MG63 (cell line): ENCODE results near the gene SLC17A4. TPM values are rescaled to one million over a fixed set of nuclear protein-coding genes. Genes with fewer than 3 reads are reported as not detected.

Experiments used
- DNase-seq: peaks from one replicate; pipeline ENCODE4 v3.0.0-alpha.2; 2020
- H3K27me3 ChIP-seq: fragments of 250-450 bp; sonication (Bioruptor Pico); 2 replicates; pipeline ENCODE4 v1.5.1; 2020; ENCODE audit warnings: mild to moderate bottlenecking, moderate library complexity
- H3K36me3 ChIP-seq: fragments of 250-450 bp; sonication (Bioruptor Pico); 2 replicates; pipeline ENCODE4 v1.5.1; 2020; ENCODE audit warnings: mild to moderate bottlenecking, moderate library complexity
- H3K4me3 ChIP-seq: fragments of 250-450 bp; sonication (Bioruptor Pico); 2 replicates; pipeline ENCODE4 v1.5.1; 2020; ENCODE audit warnings: mild to moderate bottlenecking, moderate library complexity
- H3K9me3 ChIP-seq: fragments of 250-450 bp; sonication (Bioruptor Pico); 2 replicates; pipeline ENCODE4 v1.5.1; 2020; ENCODE audit warnings: mild to moderate bottlenecking, moderate library complexity
- total RNA-seq: library from RNA; depleted of rRNA; stranded (reverse); fragments of >200 nt; shearing (Covaris generic); gene quantifications from 2 replicates; pipeline ENCODE4 v1.2.3, GENCODE V29; 2014; ENCODE audit warnings: low replicate concordance; rRNA removed

The SLC17A4 gene
- not detected in 2 replicates for total RNA-seq

- no peak for DNase-seq
- Histone ChIP-seq H3K9me3 (no peaks in the 10 kb centered on the region), H3K36me3 (no peaks in the 10 kb centered on the region), H3K4me3 (no peak within 1 kb of the TSS), H3K27me3 (no peaks in the 10 kb centered on the region)
These were observed at the start of gene SLC17A4 for GRCh38 chr6:25754535-25754934. SLC17A4 (plus strand) TSS chr6:25754742; CDS start chr6:25761963, 7,221 bp downstream.

GRCh38 chr6:25706314-25707014, 48.1 kb upstream of the SLC17A4 start:
- no peaks in the 10 kb centered on the region for H3K9me3 ChIP-seq
- no peak overlapping the region for H3K4me3 ChIP-seq
- no peaks in the 10 kb centered on the region for H3K36me3 ChIP-seq
- DNase-seq, result peak; percentile 7
- H3K27me3 ChIP-seq, result no peaks in the 10 kb centered on the region

GRCh38 chr6:25709761-25710160, 44.8 kb upstream of the SLC17A4 start:
- Histone ChIP-seq H3K27me3 (no peaks in the 10 kb centered on the region), H3K9me3 (no peaks in the 10 kb centered on the region), H3K36me3 (no peaks in the 10 kb centered on the region), H3K4me3 (no peak overlapping the region)
- DNase-seq, result no peak

- Histone ChIP-seq H3K9me3 (no peaks in the 10 kb centered on the region), H3K4me3 (no peak overlapping the region), H3K36me3 (no peaks in the 10 kb centered on the region), H3K27me3 (no peaks in the 10 kb centered on the region)
- no peak for DNase-seq
These were observed 44.3 kb upstream of the SLC17A4 start for GRCh38 chr6:25710287-25710686.

GRCh38 chr6:25713824-25714223, 40.7 kb upstream of the SLC17A4 start:
- Histone ChIP-seq H3K27me3 (no peaks in the 10 kb centered on the region), H3K4me3 (no peak overlapping the region), H3K36me3 (no peaks in the 10 kb centered on the region), H3K9me3 (no peaks in the 10 kb centered on the region)
- no peak for DNase-seq

- no peaks in the 10 kb centered on the region for H3K36me3 ChIP-seq
- DNase-seq, result no peak
- H3K4me3 ChIP-seq, result no peak overlapping the region
- H3K27me3 ChIP-seq, result no peaks in the 10 kb centered on the region
- no peaks in the 10 kb centered on the region for H3K9me3 ChIP-seq
These were observed 39.8 kb upstream of the SLC17A4 start for GRCh38 chr6:25714765-25715164.

GRCh38 chr6:25715794-25716193, 38.7 kb upstream of the SLC17A4 start:
- Histone ChIP-seq H3K4me3 (no peak overlapping the region), H3K9me3 (no peaks in the 10 kb centered on the region), H3K36me3 (no peaks in the 10 kb centered on the region), H3K27me3 (no peaks in the 10 kb centered on the region)
- no peak for DNase-seq

GRCh38 chr6:25717866-25718740, 36.4 kb upstream of the SLC17A4 start:
- Histone ChIP-seq H3K36me3 (no peaks in the 10 kb centered on the region), H3K4me3 (no peak overlapping the region), H3K27me3 (no peaks in the 10 kb centered on the region), H3K9me3 (no peaks in the 10 kb centered on the region)
- no peak for DNase-seq

GRCh38 chr6:25726122-25726911, 28.2 kb upstream of the SLC17A4 start:
- DNase-seq, result no peak
- no peaks in the 10 kb centered on the region for H3K9me3 ChIP-seq
- H3K36me3 ChIP-seq, result no peaks in the 10 kb centered on the region
- H3K27me3 ChIP-seq, result no peaks in the 10 kb centered on the region
- no peak overlapping the region for H3K4me3 ChIP-seq

GRCh38 chr6:25727028-25727427, 27.5 kb upstream of the SLC17A4 start:
- DNase-seq, result no peak
- Histone ChIP-seq H3K36me3 (no peaks in the 10 kb centered on the region), H3K4me3 (no peak overlapping the region), H3K27me3 (no peaks in the 10 kb centered on the region), H3K9me3 (no peaks in the 10 kb centered on the region)

- no peaks in the 10 kb centered on the region for H3K9me3 ChIP-seq
These were observed 23.6 kb upstream of the SLC17A4 start for GRCh38 chr6:25730907-25731306.

GRCh38 chr6:25731721-25732120, 22.8 kb upstream of the SLC17A4 start:
- Histone ChIP-seq H3K9me3 (no peaks in the 10 kb centered on the region), H3K4me3 (no peak overlapping the region), H3K27me3 (no peaks in the 10 kb centered on the region), H3K36me3 (no peaks in the 10 kb centered on the region)
- DNase-seq, result no peak

More at GRCh38 chr6:25730907-25731306, 23.6 kb upstream of the SLC17A4 start:
- H3K4me3 ChIP-seq, result no peak overlapping the region
- DNase-seq, result no peak
- H3K27me3 ChIP-seq, result no peaks in the 10 kb centered on the region
- no peaks in the 10 kb centered on the region for H3K36me3 ChIP-seq

GRCh38 chr6:25732468-25733198, 21.9 kb upstream of the SLC17A4 start:
- Histone ChIP-seq H3K4me3 (no peak overlapping the region), H3K27me3 (no peaks in the 10 kb centered on the region), H3K36me3 (no peaks in the 10 kb centered on the region), H3K9me3 (no peaks in the 10 kb centered on the region)
- DNase-seq, result no peak

GRCh38 chr6:25735261-25735660, 19.3 kb upstream of the SLC17A4 start:
- Histone ChIP-seq H3K27me3 (no peaks in the 10 kb centered on the region), H3K9me3 (no peaks in the 10 kb centered on the region), H3K4me3 (no peak overlapping the region), H3K36me3 (no peaks in the 10 kb centered on the region)
- DNase-seq, result no peak

- H3K9me3 ChIP-seq, result no peaks in the 10 kb centered on the region
- no peak for DNase-seq
- H3K4me3 ChIP-seq, result no peak overlapping the region
- H3K36me3 ChIP-seq, result no peaks in the 10 kb centered on the region
- H3K27me3 ChIP-seq, result no peaks in the 10 kb centered on the region
These were observed 10.7 kb upstream of the SLC17A4 start for GRCh38 chr6:25743868-25744267.

- no peak for DNase-seq
- H3K27me3 ChIP-seq, result no peaks in the 10 kb centered on the region
- H3K9me3 ChIP-seq, result no peaks in the 10 kb centered on the region
- H3K4me3 ChIP-seq, result no peak overlapping the region
- H3K36me3 ChIP-seq, result no peaks in the 10 kb centered on the region
These were observed 8.7 kb upstream of the SLC17A4 start for GRCh38 chr6:25745836-25746235.
